Parathyroid adenoma (tissue), 2 donors: Measurements from ENCODE around the gene DZIP1.

Experiments
- H2AFZ ChIP-seq: fragments of 300-600 bp; sonication (generic); one replicate; pipeline ENCODE4 v1.7.0; 2017; ENCODE audit warnings: antibody characterized with exemption, mild to moderate bottlenecking
- H3K27ac ChIP-seq: fragments of 300-600 bp; sonication (generic); one replicate; pipeline ENCODE4 v1.7.0; 2017
- H3K27me3 ChIP-seq: fragments of 300-600 bp; sonication (generic); one replicate; pipeline ENCODE4 v1.7.0; 2017; ENCODE audit warnings: low read length; ENCODE audit not compliant: control insufficient read depth, insufficient read depth
- H3K36me3 ChIP-seq: fragments of 300-600 bp; sonication (generic); one replicate; pipeline ENCODE4 v1.7.0; 2017; ENCODE audit warnings: low read length; ENCODE audit not compliant: control insufficient read depth, insufficient read depth
- H3K4me1 ChIP-seq: fragments of 300-600 bp; sonication (generic); one replicate; pipeline ENCODE4 v1.7.0; 2017; ENCODE audit warnings: control low read depth
- H3K4me2 ChIP-seq: fragments of 300-600 bp; sonication (generic); one replicate; pipeline ENCODE4 v1.7.0; 2017; ENCODE audit warnings: low read length
- H3K4me3 ChIP-seq: fragments of 300-600 bp; sonication (generic); one replicate; pipeline ENCODE4 v1.7.0; 2017; ENCODE audit warnings: low read depth, low read length
- H3K79me2 ChIP-seq: fragments of 300-600 bp; sonication (generic); one replicate; pipeline ENCODE4 v1.7.0; 2017; ENCODE audit warnings: control low read depth
- H3K9ac ChIP-seq: fragments of 300-600 bp; sonication (generic); one replicate; pipeline ENCODE4 v1.7.0; 2017; ENCODE audit warnings: mild to moderate bottlenecking
- H3K9me3 ChIP-seq: fragments of 300-600 bp; sonication (generic); one replicate; pipeline ENCODE4 v1.7.0; 2017; ENCODE audit warnings: low read length; ENCODE audit not compliant: control insufficient read depth
- CTCF ChIP-seq: fragments of 300-600 bp; sonication (generic); IDR thresholded peaks from one replicate; pipeline ENCODE4 v1.7.0; 2017; ENCODE audit warnings: antibody characterized with exemption, mild to moderate bottlenecking
- donor health status: primary hyperparathyroidism.

Gene DZIP1

GRCh38 chr13:95601216-95601615, 43.3 kb downstream of the DZIP1 start:
- no peaks in the 10 kb centered on the region for H3K27me3 ChIP-seq
- TF ChIP-seq CTCF = no peak
- no peaks in the 10 kb centered on the region for H3K4me1 ChIP-seq
- no peak overlapping the region for H3K4me3 ChIP-seq
- H3K27ac ChIP-seq = no peak overlapping the region
- H3K36me3 ChIP-seq = no peaks in the 10 kb centered on the region
- no peak overlapping the region for H2AFZ ChIP-seq
- no peaks in the 10 kb centered on the region for H3K9me3 ChIP-seq
- H3K79me2 ChIP-seq = no peaks in the 10 kb centered on the region
- no peak overlapping the region for H3K4me2 ChIP-seq
- H3K9ac ChIP-seq = no peak overlapping the region

- no peaks in the 10 kb centered on the region for H3K4me1 ChIP-seq
- no peaks in the 10 kb centered on the region for H3K79me2 ChIP-seq
- no peak for TF ChIP-seq CTCF
- no peak overlapping the region for H3K27ac ChIP-seq
- H3K9me3 ChIP-seq = no peaks in the 10 kb centered on the region
- H2AFZ ChIP-seq = no peak overlapping the region
- H3K9ac ChIP-seq = no peak overlapping the region
- no peaks in the 10 kb centered on the region for H3K36me3 ChIP-seq
- no peaks in the 10 kb centered on the region for H3K27me3 ChIP-seq
- H3K4me2 ChIP-seq = no peak overlapping the region
- no peak overlapping the region for H3K4me3 ChIP-seq
Measured at GRCh38 chr13:95596701-95597100, 47.8 kb downstream of the DZIP1 start.

GRCh38 chr13:95593462-95593861, 51.0 kb downstream of the DZIP1 start:
- no peak overlapping the region for H3K4me2 ChIP-seq
- H3K36me3 ChIP-seq = no peaks in the 10 kb centered on the region
- no peak for TF ChIP-seq CTCF

GRCh38 chr13:95588721-95589120, 55.8 kb downstream of the DZIP1 start:
- H3K36me3 ChIP-seq = no peaks in the 10 kb centered on the region

More at GRCh38 chr13:95593462-95593861, 51.0 kb downstream of the DZIP1 start:
- H3K27me3 ChIP-seq = no peaks in the 10 kb centered on the region
- H3K4me1 ChIP-seq = no peaks in the 10 kb centered on the region
- no peak overlapping the region for H3K9ac ChIP-seq
- H3K9me3 ChIP-seq = no peaks in the 10 kb centered on the region
- H3K4me3 ChIP-seq = no peak overlapping the region
- no peak overlapping the region for H3K27ac ChIP-seq
- H3K79me2 ChIP-seq = no peaks in the 10 kb centered on the region
- H2AFZ ChIP-seq = no peak overlapping the region

More at GRCh38 chr13:95588721-95589120, 55.8 kb downstream of the DZIP1 start:
- no peaks in the 10 kb centered on the region for H3K4me1 ChIP-seq
- H3K27ac ChIP-seq = no peak overlapping the region
- no peak for TF ChIP-seq CTCF
- H3K4me2 ChIP-seq = no peak overlapping the region
- no peaks in the 10 kb centered on the region for H3K27me3 ChIP-seq
- no peak overlapping the region for H3K9ac ChIP-seq
- no peaks in the 10 kb centered on the region for H3K9me3 ChIP-seq
- no peaks in the 10 kb centered on the region for H3K79me2 ChIP-seq
- no peak overlapping the region for H3K4me3 ChIP-seq
- H2AFZ ChIP-seq = no peak overlapping the region
